ENCODE results near the gene UPK3B.
"Not testable (repeated sequence)": the region's sequence is repeated elsewhere in the genome, so short reads cannot be mapped to it uniquely, and the experiment has no call there.

DNA sequence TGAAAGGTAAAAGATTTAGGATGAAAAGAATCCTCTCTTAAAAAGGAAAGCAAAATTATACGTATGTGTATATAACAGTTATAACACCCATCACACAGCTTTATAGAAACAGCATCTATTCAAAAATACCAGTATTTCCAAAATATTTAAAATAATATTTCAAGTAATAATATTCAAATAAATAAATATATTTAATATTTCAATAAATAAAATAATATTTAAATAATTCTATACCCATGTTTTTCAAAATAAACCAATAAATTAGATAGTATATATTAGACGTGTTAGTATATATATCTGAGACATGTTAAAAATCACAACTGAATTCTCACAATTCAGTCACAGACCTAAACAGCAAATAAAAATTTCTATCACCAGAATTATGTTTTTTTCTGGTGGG lies 21.3 kb downstream of the UPK3B start:
- not testable (repeated sequence) for TF ChIP-seq CTCF (conservative IDR thresholded peaks at IDR 0.05); EZH2 (IDR thresholded peaks at IDR 0.05; ENCODE audit: low read depth)

Data from PC-9 (cell line).